ENCODE measurements around the gene PKP2. TPM values are rescaled to one million over a fixed set of nuclear protein-coding genes. Genes with fewer than 3 reads are reported as not detected.

The PKP2 gene
- total and polyA plus RNA-seq, 2 of the 4 experiments (the other 2 are of a cell fraction): 0.10 to 0.18 TPM

GRCh38 chr12:32887058-32887457 lies 9.5 kb downstream of the PKP2 start:
- Histone ChIP-seq H3K79me1 (ENCODE audit: low read depth in 1 of 2, low read length in 2 of 2) (no peaks in the 10 kb centered on the region), H3K23ac (ENCODE audit: low read depth, low read length) (no peak overlapping the region), H3K18ac (ENCODE audit: low read depth, low read length) (no peak overlapping the region), H3K4me3 (ENCODE audit: insufficient read depth, low read depth, low read length) (no peak overlapping the region), H3K4ac (ENCODE audit: low read depth, low read length) (no peak overlapping the region), H3K36me3 (ENCODE audit: control insufficient read depth, insufficient read depth, low read length) (no peaks in the 10 kb centered on the region), H3K14ac (replicated peaks; ENCODE audit: low read depth, low read length) (no peak overlapping the region), H3K56ac (ENCODE audit: extremely low read depth, insufficient read depth, low read length) (no peak overlapping the region), H4K91ac (ENCODE audit: insufficient read depth, low read depth, low read length) (no peak overlapping the region), H3K4me1 (ENCODE audit: control insufficient read depth, insufficient read depth, low read length) (no peaks in the 10 kb centered on the region), H3K4me2 (ENCODE audit: low read depth, low read length) (no peak overlapping the region), H2AK5ac (ENCODE audit: low read depth, low read length) (no peak overlapping the region), H3K9me3 (ENCODE audit: control insufficient read depth, insufficient read depth, low read length) (no peaks in the 10 kb centered on the region), H2AK9ac (replicated peaks; ENCODE audit: low read depth, low read length, poor library complexity) (no peak overlapping the region), H3K27me3 (ENCODE audit: control insufficient read depth, insufficient read depth, low read length) (no peaks in the 10 kb centered on the region), H4K8ac (ENCODE audit: low read depth in 2 of 2, low read length in 2 of 2) (no peak overlapping the region), H4K5ac (ENCODE audit: low read depth, low read length) (no peak overlapping the region), H2BK20ac (ENCODE audit: low read depth, low read length) (no peak overlapping the region), H2BK5ac (ENCODE audit: low read depth, low read length, poor library complexity, severe bottlenecking) (no peak overlapping the region), H2AFZ (replicated peaks; ENCODE audit: low read length, poor library complexity) (no peak overlapping the region), H3K27ac (ENCODE audit: insufficient read depth, low read length) (no peak overlapping the region), H2BK15ac (ENCODE audit: low read depth, low read length) (no peak overlapping the region), H3K9me1 (ENCODE audit: insufficient read depth, low read length) (no peaks in the 10 kb centered on the region), H3K9ac (ENCODE audit: low read depth, low read length) (no peak overlapping the region), H4K20me1 (ENCODE audit: insufficient read depth, low read length) (no peaks in the 10 kb centered on the region), H2BK120ac (ENCODE audit: low read depth, low read length) (no peak overlapping the region)
- DNase-seq (no peak), ATAC-seq (ENCODE audit: low read depth) (no peak)
- TF ChIP-seq POLR2A (IDR thresholded peaks at IDR 0.05; ENCODE audit: low read depth, low read length): no peak
- TF ChIP-seq RCOR1 (IDR thresholded peaks at IDR 0.05; ENCODE audit: insufficient replicate concordance, low read length): no peak
- TF ChIP-seq CHD1 (IDR thresholded peaks at IDR 0.05; ENCODE audit: low read depth, low read length): no peak
- no peak for TF ChIP-seq RAD21 (IDR thresholded peaks at IDR 0.05; ENCODE audit: low read length)
- no peak for TF ChIP-seq FOS (IDR thresholded peaks at IDR 0.05; ENCODE audit: low read depth, low read length)
- no peak for TF ChIP-seq SMC3 (IDR thresholded peaks at IDR 0.05; ENCODE audit: low read depth, low read length)
- TF ChIP-seq ELK1 (IDR thresholded peaks at IDR 0.05; ENCODE audit: borderline replicate concordance, low read depth, low read length): no peak
- TF ChIP-seq MAZ (IDR thresholded peaks at IDR 0.05; ENCODE audit: borderline replicate concordance, low read depth, low read length): no peak
- TF ChIP-seq MXI1 (IDR thresholded peaks at IDR 0.05; ENCODE audit: borderline replicate concordance, low read depth, low read length): no peak
- TF ChIP-seq MAFK (IDR thresholded peaks at IDR 0.05; ENCODE audit: low read depth, low read length): no peak
- TF ChIP-seq RFX5 (IDR thresholded peaks at IDR 0.05; ENCODE audit: low read depth, low read length): no peak
- TF ChIP-seq CEBPB (IDR thresholded peaks at IDR 0.05; ENCODE audit: low read depth, low read length): no peak
- TF ChIP-seq, protein P1, sequence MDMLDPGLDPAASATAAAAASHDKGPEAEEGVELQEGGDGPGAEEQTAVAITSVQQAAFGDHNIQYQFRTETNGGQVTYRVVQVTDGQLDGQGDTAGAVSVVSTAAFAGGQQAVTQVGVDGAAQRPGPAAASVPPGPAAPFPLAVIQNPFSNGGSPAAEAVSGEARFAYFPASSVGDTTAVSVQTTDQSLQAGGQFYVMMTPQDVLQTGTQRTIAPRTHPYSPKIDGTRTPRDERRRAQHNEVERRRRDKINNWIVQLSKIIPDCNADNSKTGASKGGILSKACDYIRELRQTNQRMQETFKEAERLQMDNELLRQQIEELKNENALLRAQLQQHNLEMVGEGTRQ (IDR thresholded peaks at IDR 0.05; ENCODE audit: low read depth, low read length): no peak
- no peak for TF ChIP-seq BHLHE40 (IDR thresholded peaks at IDR 0.05; ENCODE audit: low read depth, low read length)
- no peak for TF ChIP-seq CTCF (conservative IDR thresholded peaks at IDR 0.05; ENCODE audit: low read depth, low read length)
- ChIA-PET POLR2A (ENCODE audit: unreplicated experiment) (no interaction called here), CTCF (no interaction called here)
- WGBS, 2 experiments (ENCODE audit: extremely low coverage in 2 of 2, insufficient read length in 1 of 2): no CpG with 5 or more reads among the region's 3 CpGs
- in situ Hi-C loops (cut with MboI; ENCODE audit: low sequenced_read_pairs) (no loop called here), dilution Hi-C loops (cut with HindIII; ENCODE audit: low sequenced_read_pairs, unreplicated experiment) (no loop called here), intact Hi-C loops (cut with micrococcal nuclease) (no loop called here)
- BruUV-seq (replicated peaks): no TSS peak
